ENCODE results near the gene CAPZB.
"Not testable (repeated sequence)": the region's sequence is repeated elsewhere in the genome, so short reads cannot be mapped to it uniquely, and the experiment has no call there.

Gene CAPZB

GRCh38 chr1:19305880-19306279, 179.5 kb downstream of the CAPZB start:
- no peak for DNase-seq

- DNase-seq = not testable (repeated sequence)
Measured at GRCh38 chr1:19304081-19304480, 181.3 kb downstream of the CAPZB start.

- no peak for DNase-seq
Measured at GRCh38 chr1:19300211-19300610, 185.1 kb downstream of the CAPZB start.

- DNase-seq = no peak
Measured at GRCh38 chr1:19294638-19295037, 190.7 kb downstream of the CAPZB start.

GRCh38 chr1:19289244-19289643, 196.1 kb downstream of the CAPZB start:
- DNase-seq = no peak
